ENCODE results near the gene SPOCK1.

The SPOCK1 gene

DNA sequence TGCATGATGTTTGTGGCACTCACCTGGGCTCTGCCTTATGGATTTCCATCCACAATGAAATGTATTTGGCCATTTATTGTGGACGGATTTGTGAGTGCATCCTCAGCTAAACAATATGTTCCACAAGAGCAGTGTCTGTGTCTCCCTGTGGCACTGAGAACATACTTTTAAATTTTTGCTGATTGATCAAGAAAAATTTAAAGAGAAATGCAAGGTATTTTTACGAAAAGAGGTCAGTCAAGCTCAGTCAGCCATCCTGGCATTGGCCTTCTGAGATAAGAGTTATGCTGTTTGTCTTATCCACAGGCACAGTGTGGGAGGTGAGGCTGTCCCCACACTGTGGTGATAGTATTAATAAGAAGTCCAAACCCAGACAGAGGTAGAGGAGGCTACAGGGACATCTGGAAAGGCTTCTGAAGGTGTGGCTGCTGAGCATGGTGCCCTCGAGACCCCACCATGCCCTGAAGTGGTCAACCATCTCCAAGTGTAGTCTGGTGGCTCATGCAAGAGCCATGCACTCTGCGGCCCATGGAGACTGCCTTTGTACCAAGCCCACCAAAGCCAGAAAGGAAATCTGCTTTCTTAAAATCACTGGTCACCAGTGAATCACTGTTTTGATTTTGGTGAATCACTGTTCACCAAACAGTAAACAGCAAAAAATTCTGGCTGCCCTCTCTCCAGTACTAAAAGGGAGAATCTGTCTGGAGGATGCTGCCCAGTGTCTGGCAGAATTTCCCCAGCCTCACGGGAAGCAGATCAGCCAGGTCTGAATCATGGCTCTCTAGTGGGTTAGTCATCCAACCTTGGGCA lies 28.8 kb downstream of the SPOCK1 start:
- no peak for DNase-seq (ENCODE audit: low spot score)
- TF ChIP-seq, protein P1, sequence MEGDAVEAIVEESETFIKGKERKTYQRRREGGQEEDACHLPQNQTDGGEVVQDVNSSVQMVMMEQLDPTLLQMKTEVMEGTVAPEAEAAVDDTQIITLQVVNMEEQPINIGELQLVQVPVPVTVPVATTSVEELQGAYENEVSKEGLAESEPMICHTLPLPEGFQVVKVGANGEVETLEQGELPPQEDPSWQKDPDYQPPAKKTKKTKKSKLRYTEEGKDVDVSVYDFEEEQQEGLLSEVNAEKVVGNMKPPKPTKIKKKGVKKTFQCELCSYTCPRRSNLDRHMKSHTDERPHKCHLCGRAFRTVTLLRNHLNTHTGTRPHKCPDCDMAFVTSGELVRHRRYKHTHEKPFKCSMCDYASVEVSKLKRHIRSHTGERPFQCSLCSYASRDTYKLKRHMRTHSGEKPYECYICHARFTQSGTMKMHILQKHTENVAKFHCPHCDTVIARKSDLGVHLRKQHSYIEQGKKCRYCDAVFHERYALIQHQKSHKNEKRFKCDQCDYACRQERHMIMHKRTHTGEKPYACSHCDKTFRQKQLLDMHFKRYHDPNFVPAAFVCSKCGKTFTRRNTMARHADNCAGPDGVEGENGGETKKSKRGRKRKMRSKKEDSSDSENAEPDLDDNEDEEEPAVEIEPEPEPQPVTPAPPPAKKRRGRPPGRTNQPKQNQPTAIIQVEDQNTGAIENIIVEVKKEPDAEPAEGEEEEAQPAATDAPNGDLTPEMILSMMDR (IDR thresholded peaks at IDR 0.05; ENCODE audit: extremely low read depth, insufficient read depth, missing control alignments): no peak
- in situ Hi-C loops (cut with MboI; ENCODE audit: low pct_unique_long_range_greater_than_20kb, low sequenced_read_pairs, unreplicated experiment): no loop called here

DNA sequence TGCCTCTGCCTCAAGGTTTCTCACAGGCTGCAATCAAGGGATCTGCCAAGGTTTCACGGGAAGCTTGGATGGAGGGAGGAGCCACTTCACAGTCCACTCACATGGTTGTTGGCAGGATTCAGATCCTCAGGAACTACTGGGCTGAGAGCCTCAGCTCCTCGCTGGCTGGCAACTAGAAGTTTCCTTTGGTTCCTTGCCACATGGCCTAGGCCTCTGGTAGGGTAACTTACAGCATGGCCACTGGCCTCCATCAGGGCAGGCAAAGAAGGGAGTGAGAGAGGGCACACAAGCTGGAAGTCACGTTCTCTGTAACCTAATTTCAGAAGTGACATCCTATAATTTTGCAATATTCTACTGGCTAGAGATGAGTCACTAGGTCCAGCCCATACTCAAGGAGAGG lies 32.2 kb downstream of the SPOCK1 start:
- DNase-seq (ENCODE audit: low spot score): no peak
- in situ Hi-C loops (cut with MboI; ENCODE audit: low pct_unique_long_range_greater_than_20kb, low sequenced_read_pairs, unreplicated experiment): no loop called here
- TF ChIP-seq, protein P1 (IDR thresholded peaks at IDR 0.05; ENCODE audit: extremely low read depth, insufficient read depth, missing control alignments): no peak

DNA sequence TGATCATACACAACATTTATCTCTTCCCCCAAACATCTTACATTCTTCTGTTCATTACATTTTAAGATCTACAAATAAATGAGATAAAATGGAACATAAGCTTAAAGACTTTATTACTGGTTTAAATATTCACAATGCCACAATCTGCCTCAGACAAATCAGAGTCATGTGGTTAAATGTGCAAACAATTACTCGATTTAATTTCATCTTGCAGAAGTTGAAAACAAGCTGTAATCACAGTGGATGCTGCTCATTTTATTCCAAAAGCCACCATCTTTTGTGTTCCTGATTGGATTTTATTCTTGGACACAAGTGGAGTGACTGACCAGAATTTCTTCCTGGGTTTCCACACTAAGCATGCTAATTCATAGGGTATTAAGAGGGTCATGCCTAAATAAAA lies 33.2 kb downstream of the SPOCK1 start:
- in situ Hi-C loops (cut with MboI; ENCODE audit: low pct_unique_long_range_greater_than_20kb, low sequenced_read_pairs, unreplicated experiment): no loop called here
- TF ChIP-seq, protein P1 (IDR thresholded peaks at IDR 0.05; ENCODE audit: extremely low read depth, insufficient read depth, missing control alignments): no peak
- no peak for DNase-seq (ENCODE audit: low spot score)

DNA sequence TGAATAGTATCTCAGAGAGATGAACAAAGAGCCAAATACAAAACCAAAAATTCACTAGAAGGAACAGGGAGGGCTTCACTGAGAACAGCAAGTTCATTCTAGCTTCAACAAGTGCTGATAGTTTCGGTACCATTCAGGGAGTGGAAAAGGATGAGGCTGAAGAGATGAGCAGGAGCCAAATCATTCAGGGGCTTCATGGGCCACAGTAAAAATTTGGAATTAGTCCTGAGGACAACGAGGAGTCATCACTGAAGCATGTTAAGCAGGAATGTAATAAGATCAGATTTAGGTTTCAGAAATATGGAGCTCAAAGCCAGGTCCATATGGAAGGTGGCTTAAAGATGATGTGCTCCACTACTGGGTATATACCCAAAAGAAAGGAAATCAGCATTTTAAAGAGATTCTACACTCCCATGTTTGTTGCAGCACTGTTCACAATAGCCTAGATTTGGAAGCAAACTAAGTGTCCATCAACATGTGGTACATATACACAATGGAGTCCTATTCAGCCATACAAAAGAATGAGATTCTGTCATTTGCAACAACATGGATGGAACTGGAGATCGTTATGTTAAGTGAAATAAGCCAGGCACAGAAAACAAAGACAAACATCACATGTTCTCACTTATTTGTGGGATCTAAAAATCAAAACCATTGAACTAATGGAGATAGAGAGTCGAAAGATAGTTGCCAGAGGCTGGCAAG lies 36.2 kb downstream of the SPOCK1 start:
- in situ Hi-C loops (cut with MboI; ENCODE audit: low pct_unique_long_range_greater_than_20kb, low sequenced_read_pairs, unreplicated experiment): no loop called here
- DNase-seq (ENCODE audit: low spot score): no peak
- TF ChIP-seq, protein P1 (IDR thresholded peaks at IDR 0.05; ENCODE audit: extremely low read depth, insufficient read depth, missing control alignments): no peak

DNA sequence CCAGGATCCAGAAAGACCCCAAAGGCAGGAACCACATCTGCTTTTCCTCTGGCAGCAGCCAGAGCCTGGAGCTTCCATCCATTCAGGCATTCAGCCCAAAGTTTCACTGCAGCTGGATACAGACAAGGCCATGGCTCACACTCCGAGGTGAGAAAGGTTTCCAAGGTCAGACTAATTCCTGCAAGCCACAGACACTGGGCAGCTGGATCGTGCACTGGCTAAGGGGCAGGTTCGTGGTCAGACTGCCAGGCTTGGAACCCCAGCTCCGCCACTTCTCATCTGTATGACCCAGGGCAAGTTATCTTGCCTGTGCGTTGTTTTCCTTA lies 36.9 kb downstream of the SPOCK1 start:
- TF ChIP-seq, protein P1 (IDR thresholded peaks at IDR 0.05; ENCODE audit: extremely low read depth, insufficient read depth, missing control alignments): no peak
- DNase-seq (ENCODE audit: low spot score): no peak
- in situ Hi-C loops (cut with MboI; ENCODE audit: low pct_unique_long_range_greater_than_20kb, low sequenced_read_pairs, unreplicated experiment): no loop called here

DNA sequence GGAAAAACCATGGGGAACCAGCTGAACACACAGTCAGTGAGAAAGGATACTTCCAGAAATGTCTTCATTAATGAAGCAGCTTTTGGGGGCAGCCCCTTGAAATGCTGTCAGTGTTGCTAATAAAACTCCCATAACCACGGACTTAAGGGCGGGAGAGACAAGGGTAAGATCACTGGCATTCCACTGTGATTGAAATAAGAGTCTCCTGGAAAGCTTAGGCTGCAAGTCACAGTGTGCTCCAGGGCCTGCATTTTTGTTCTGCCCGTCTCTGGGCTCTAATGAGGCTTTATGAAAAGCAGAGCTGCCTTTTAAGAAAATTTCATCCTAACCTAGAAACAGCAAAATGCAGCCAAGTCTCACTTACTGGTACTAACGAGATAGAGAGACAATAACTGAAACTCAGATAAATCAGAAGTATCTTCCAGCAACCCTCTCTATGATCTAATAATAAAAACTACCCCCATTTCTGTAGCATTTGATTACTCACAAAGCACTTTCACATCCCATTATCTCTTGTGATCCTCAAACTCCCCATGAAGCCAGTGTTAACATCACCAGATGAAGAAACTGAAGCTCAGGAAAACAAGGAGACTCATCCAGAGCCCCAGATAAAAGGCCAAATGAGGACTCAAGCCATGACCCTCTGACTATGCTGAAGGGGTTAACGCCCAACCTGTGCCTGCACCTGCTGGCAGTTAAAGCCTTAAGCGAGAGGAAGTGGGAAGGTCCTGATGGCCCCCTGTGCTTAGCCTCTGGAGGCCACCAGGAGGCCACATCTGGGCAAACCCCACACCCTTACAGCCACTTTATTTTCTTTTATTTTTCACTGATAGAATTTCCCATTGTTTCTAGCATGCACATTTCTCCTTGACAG lies 37.5 kb downstream of the SPOCK1 start:
- no peak for DNase-seq (ENCODE audit: low spot score)
- TF ChIP-seq, protein P1 (IDR thresholded peaks at IDR 0.05; ENCODE audit: extremely low read depth, insufficient read depth, missing control alignments): no peak
- in situ Hi-C loops (cut with MboI; ENCODE audit: low pct_unique_long_range_greater_than_20kb, low sequenced_read_pairs, unreplicated experiment): no loop called here
